Fibroblast of pulmonary artery (primary cell): ENCODE results near the gene PROX2.

Experiments
- DNase-seq: peaks from one replicate; pipeline ENCODE4 v3.0.0-alpha.2; 2010; ENCODE audit warnings: low read depth
- H3K4me3 ChIP-seq: replicated peaks from 2 replicates; pipeline ENCODE4 v1.5.1; 2011; ENCODE audit warnings: low read depth, mild to moderate bottlenecking, control low read depth, low read length, moderate library complexity
- TF ChIP-seq, protein P1 (sequence below): IDR thresholded peaks from 2 replicates; pipeline ENCODE4 v1.5.1; 2011; ENCODE audit warnings: mild to moderate bottlenecking, control low read depth, low read length, inconsistent platforms; ENCODE audit errors: missing control alignments

The PROX2 gene

DNA sequence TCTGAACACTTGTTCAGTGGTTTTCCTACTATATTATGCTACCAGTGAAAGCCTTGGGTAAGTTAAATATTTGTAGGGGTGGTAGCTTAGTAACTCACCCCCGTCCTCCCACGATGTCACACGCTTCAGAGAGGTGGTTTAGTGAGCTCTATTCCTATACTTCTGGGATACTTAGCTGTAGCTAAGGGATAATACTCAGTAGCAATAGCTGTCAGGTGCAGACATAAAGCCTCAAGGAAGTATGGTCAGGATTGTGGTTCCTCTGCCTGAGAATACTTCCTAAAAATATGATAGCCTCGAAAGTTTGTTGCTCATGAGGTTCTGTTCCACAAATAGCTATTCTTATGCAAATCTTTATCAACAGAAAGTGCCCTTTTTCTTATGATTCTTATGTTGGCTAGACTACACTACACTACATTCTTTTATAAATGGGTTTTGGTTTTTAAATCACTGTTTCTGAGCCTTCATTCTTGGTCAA, 17.7 kb upstream of the PROX2 start:
- TF ChIP-seq, protein P1, sequence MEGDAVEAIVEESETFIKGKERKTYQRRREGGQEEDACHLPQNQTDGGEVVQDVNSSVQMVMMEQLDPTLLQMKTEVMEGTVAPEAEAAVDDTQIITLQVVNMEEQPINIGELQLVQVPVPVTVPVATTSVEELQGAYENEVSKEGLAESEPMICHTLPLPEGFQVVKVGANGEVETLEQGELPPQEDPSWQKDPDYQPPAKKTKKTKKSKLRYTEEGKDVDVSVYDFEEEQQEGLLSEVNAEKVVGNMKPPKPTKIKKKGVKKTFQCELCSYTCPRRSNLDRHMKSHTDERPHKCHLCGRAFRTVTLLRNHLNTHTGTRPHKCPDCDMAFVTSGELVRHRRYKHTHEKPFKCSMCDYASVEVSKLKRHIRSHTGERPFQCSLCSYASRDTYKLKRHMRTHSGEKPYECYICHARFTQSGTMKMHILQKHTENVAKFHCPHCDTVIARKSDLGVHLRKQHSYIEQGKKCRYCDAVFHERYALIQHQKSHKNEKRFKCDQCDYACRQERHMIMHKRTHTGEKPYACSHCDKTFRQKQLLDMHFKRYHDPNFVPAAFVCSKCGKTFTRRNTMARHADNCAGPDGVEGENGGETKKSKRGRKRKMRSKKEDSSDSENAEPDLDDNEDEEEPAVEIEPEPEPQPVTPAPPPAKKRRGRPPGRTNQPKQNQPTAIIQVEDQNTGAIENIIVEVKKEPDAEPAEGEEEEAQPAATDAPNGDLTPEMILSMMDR = no peak
- no peak for DNase-seq
- no peak overlapping the region for H3K4me3 ChIP-seq

DNA sequence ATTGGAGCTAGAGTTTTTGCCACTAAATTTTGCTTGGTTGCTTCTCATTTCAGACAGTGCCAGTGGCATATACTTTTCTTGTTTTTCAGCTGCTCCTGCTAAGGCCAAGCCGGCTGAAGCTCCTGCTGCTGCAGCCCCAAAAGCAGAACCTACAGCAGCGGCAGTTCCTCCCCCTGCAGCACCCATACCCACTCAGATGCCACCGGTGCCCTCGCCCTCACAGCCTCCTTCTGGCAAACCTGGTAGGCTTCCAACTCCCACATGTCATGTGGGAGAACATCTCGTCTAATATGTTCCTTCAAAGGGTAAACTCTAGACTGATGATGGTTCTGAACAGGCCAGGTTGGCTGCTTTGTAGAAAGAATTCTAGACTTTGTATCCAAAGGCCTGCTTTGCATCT, 16.8 kb upstream of the PROX2 start:
- no peak overlapping the region for H3K4me3 ChIP-seq
- DNase-seq = no peak
- TF ChIP-seq, protein P1 = no peak

DNA sequence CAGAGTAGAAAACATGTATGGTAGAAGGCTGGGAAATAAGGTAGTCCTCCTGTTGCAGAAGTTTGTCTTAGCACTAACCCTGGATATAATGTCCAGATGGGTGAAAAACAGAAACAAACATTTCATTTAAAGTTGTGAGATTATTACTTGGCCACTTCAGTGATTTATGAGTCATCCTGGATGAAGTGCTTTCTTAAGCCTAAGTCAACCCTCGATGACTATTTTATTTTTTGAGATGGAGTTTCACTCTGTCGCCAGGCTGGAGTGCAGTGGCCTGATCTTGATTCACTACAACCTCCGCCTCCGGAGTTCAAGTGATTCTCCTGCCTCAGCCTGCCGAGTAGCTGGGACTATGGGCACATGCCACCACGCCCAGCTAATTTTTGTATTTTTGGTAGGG, 15.9 kb upstream of the PROX2 start:
- no peak overlapping the region for H3K4me3 ChIP-seq
- no peak for DNase-seq
- TF ChIP-seq, protein P1 = no peak

DNA sequence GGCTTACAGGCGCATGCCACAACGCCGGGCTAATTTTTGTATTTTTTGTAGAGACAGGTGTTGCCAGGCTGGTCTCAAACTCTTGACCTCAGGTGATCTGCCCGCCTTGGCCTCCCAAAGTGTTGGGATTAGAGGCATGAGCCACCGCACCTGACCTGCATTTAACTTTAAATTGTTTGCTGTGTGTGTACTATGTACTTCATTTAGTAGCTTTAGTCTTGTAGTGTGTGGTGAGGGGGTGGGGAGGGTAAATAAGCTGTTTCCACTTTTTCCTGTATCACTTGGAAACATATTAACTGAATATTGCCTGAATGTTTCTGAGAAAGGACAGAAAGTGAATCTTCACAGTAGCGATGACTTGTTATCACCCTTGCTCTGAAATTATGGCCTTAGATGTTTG, 14.3 kb upstream of the PROX2 start:
- DNase-seq = no peak
- no peak overlapping the region for H3K4me3 ChIP-seq
- TF ChIP-seq, protein P1 = no peak

DNA sequence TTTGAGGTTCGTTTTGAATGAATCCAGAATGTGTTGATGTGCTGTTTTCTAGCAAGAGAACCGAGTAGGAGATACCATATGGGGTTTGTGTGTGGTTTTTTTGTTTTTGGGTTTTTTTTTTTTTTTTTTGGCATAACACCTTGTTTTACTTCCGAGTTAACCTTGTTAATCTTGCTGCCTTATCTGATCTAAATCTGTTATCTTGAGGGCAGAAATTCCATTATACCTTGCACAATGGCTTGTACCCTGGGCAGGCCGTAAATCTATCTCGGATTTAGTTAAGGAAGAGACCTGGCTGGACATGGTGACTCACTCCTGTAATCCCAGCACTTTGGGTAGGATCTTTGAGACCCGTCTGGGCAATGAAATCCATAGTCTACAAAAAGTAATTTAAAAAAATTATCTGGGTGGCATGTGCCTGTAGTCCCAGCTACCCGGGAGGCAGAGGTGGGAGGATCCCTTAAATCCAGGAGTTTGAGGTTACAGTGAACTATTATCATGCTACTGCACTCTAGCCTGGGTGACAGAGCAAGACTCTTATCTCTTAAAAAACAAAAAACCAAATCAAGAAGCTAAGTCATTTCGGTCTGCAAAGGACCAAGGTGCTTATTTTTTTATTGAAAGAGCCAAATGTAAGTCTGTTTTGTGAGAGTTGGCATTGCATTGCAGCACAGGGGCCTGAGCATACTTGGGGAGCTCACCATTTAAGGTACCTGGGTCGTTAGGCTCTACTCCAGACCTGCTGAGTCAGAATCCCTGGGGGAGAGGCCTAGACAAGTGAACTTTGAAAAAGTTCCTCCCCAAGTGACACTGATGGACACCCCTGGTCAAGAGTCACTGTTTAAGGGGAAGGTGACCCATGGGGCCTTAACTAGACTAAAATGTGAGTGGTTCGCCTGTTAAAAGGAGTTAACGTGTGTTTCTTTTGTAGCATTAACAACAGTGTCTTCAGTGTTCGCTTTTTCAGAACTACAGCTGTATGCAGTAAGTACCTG, 12.5 kb upstream of the PROX2 start:
- no peak for DNase-seq
- TF ChIP-seq, protein P1 = no peak
- no peak overlapping the region for H3K4me3 ChIP-seq

DNA sequence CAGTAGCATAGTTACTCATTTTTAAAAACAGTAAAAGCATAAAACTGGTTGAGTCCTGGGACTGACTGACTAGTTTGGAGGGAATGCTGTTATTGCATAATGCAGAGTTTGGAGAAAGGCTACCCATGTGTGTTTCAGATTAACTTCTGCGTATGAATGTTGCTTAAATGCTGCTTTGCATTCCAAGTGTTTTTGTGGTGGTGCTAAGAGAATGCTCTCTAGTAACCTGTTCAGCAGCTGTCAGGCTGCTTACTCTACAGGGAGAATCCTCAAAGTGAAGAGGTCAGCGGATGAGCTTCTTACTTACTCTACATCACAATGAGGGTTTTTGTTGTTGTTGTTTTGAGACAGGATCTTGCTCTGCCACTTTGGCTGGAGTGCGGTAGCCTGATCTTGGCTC, 10.1 kb upstream of the PROX2 start:
- peak; percentile 93 for DNase-seq
- TF ChIP-seq, protein P1 = no peak
- H3K4me3 ChIP-seq = no peak overlapping the region
